H9 (cell line): ENCODE measurements around the gene TXNDC5. TPM values are rescaled to one million over a fixed set of nuclear protein-coding genes. Genes with fewer than 3 reads are reported as not detected.

ENCODE experiments used
- DNase-seq: peaks from one replicate; pipeline ENCODE4 v3.0.0-alpha.2; 2017
- H2AFZ ChIP-seq: one replicate; pipeline ENCODE4 v1.6.1; 2013; ENCODE audit warnings: mild to moderate bottlenecking, low read length, control low read depth, moderate library complexity
- H2AK5ac ChIP-seq: 2 replicates; pipeline ENCODE4 v1.6.1; 2013; ENCODE audit warnings: low read length, control low read depth, mixed read lengths; ENCODE audit not compliant: insufficient read length
- H2BK120ac ChIP-seq: one replicate; pipeline ENCODE4 v1.6.1; 2013; ENCODE audit warnings: low read depth, mild to moderate bottlenecking, low read length, control low read depth, inconsistent platforms; ENCODE audit not compliant: poor library complexity, severe bottlenecking
- H2BK12ac ChIP-seq: 2 replicates; pipeline ENCODE4 v1.6.1; 2013; ENCODE audit warnings: low read length, control low read depth, mixed read lengths, low read depth; ENCODE audit not compliant: insufficient read length
- H2BK15ac ChIP-seq: 2 replicates; pipeline ENCODE4 v1.6.1; 2013; ENCODE audit warnings: low read depth, low read length, control low read depth
- H2BK20ac ChIP-seq: one replicate; pipeline ENCODE4 v1.6.1; 2013; ENCODE audit warnings: low read depth, mild to moderate bottlenecking, low read length, control low read depth, inconsistent platforms; ENCODE audit not compliant: poor library complexity, severe bottlenecking
- H2BK5ac ChIP-seq: 2 replicates; pipeline ENCODE4 v1.6.1; 2013; ENCODE audit warnings: low read length, control low read depth, mixed read lengths; ENCODE audit not compliant: insufficient read length
- H3K14ac ChIP-seq: 2 replicates; pipeline ENCODE4 v1.6.1; 2013; ENCODE audit warnings: low read length, control low read depth; ENCODE audit not compliant: insufficient read depth
- H3K18ac ChIP-seq: 2 replicates; pipeline ENCODE4 v1.6.1; 2013; ENCODE audit warnings: low read depth, mild to moderate bottlenecking, mixed read lengths, low read length, control low read depth; ENCODE audit not compliant: insufficient read length
- H3K23ac ChIP-seq: 2 replicates; pipeline ENCODE4 v1.6.1; 2013; ENCODE audit warnings: low read length, control low read depth, mixed read lengths, low read depth; ENCODE audit not compliant: insufficient read length
- H3K23me2 ChIP-seq: 2 replicates; pipeline ENCODE4 v1.6.1; 2013; ENCODE audit warnings: low read depth, mild to moderate bottlenecking, mixed read lengths, low read length, control low read depth; ENCODE audit not compliant: insufficient read length, poor library complexity, severe bottlenecking
- H3K27ac ChIP-seq: 2 replicates; pipeline ENCODE4 v1.5.1; 2013; ENCODE audit warnings: low read length, control low read depth, mixed read lengths, low read depth; ENCODE audit not compliant: insufficient read length
- H3K27me3 ChIP-seq: 2 replicates; pipeline ENCODE4 v1.6.1; 2013; ENCODE audit warnings: low read length, control low read depth, inconsistent platforms; ENCODE audit not compliant: insufficient read depth
- H3K4ac ChIP-seq: 2 replicates; pipeline ENCODE4 v1.6.1; 2013; ENCODE audit warnings: low read depth, mild to moderate bottlenecking, control low read depth, inconsistent platforms, low read length, moderate library complexity
- H3K4me1 ChIP-seq: 2 replicates; pipeline ENCODE4 v1.6.1; 2013; ENCODE audit warnings: low read length, control low read depth, inconsistent platforms; ENCODE audit not compliant: insufficient read depth
- H3K4me2 ChIP-seq: 2 replicates; pipeline ENCODE4 v1.6.1; 2013; ENCODE audit warnings: low read length, control low read depth, mixed read lengths; ENCODE audit not compliant: insufficient read length, insufficient read depth
- H3K56ac ChIP-seq: 2 replicates; pipeline ENCODE4 v1.6.1; 2013; ENCODE audit warnings: low read depth, mild to moderate bottlenecking, mixed read lengths, low read length, control low read depth; ENCODE audit not compliant: insufficient read length
- H3K79me1 ChIP-seq: 2 replicates; pipeline ENCODE4 v1.6.1; 2013; ENCODE audit warnings: low read depth, mild to moderate bottlenecking, moderate library complexity, low read length, control low read depth, inconsistent platforms; ENCODE audit not compliant: insufficient read depth, poor library complexity, severe bottlenecking
- H3K79me2 ChIP-seq: 2 replicates; pipeline ENCODE4 v1.6.1; 2013; ENCODE audit warnings: low read length, control low read depth, inconsistent platforms; ENCODE audit not compliant: insufficient read depth
- H3K9ac ChIP-seq: 2 replicates; pipeline ENCODE4 v1.6.1; 2013; ENCODE audit warnings: low read length, control low read depth, mixed read lengths; ENCODE audit not compliant: insufficient read length; ENCODE audit errors: extremely low read depth
- H3K9me3 ChIP-seq: one replicate; pipeline ENCODE4 v1.6.1; 2013; ENCODE audit warnings: low read depth, low read length, inconsistent platforms; ENCODE audit not compliant: control insufficient read depth
- H3T11ph ChIP-seq: one replicate; pipeline ENCODE4 v1.6.1; 2013; ENCODE audit warnings: mild to moderate bottlenecking, low read length, control low read depth, inconsistent platforms
- H4K20me1 ChIP-seq: one replicate; pipeline ENCODE4 v1.6.1; 2013; ENCODE audit not compliant: control insufficient read depth, insufficient read length, insufficient read depth
- H4K5ac ChIP-seq: 2 replicates; pipeline ENCODE4 v1.6.1; 2013; ENCODE audit warnings: low read depth, mild to moderate bottlenecking, mixed read lengths, low read length, control low read depth; ENCODE audit not compliant: insufficient read length
- H4K8ac ChIP-seq: replicated peaks from 2 replicates; pipeline ENCODE4 v1.6.1; 2013; ENCODE audit warnings: low read length, control low read depth, mixed read lengths, low read depth; ENCODE audit not compliant: insufficient read length
- H4K91ac ChIP-seq: 2 replicates; pipeline ENCODE4 v1.6.1; 2013; ENCODE audit warnings: low read depth, mild to moderate bottlenecking, moderate library complexity, mixed read lengths, low read length, control low read depth; ENCODE audit not compliant: insufficient read length
- H3K27ac Mint-ChIP-seq, 3 experiments: 2 replicates in 2 of 3; 3 replicates in 1 of 3; pipeline ENCODE4 v1.8.0; 2020 to 2021; ENCODE audit warnings: mixed read lengths in 3 of 3, mild to moderate bottlenecking in 1 of 3, moderate library complexity in 1 of 3
- H3K27me3 Mint-ChIP-seq: 2 replicates; pipeline ENCODE4 v1.8.0; 2021; ENCODE audit warnings: low read depth, mild to moderate bottlenecking, moderate library complexity, mixed read lengths
- H3K36me3 Mint-ChIP-seq, 3 experiments: 2 replicates in 2 of 3; 3 replicates in 1 of 3; pipeline ENCODE4 v1.8.0; 2020 to 2021; ENCODE audit warnings: low read depth in 3 of 3, mixed read lengths in 3 of 3; ENCODE audit not compliant: insufficient read depth in 1 of 3
- H3K4me1 Mint-ChIP-seq, 2 experiments: 2 replicates each; pipeline ENCODE4 v1.8.0; 2020; ENCODE audit warnings: mixed read lengths in 2 of 2
- H3K4me3 Mint-ChIP-seq, 2 experiments: 2 replicates in 1 of 2; 3 replicates in 1 of 2; pipeline ENCODE4 v1.8.0; 2020 to 2021; ENCODE audit warnings: mild to moderate bottlenecking in 2 of 2, mixed read lengths in 2 of 2, moderate library complexity in 1 of 2
- H3K9me3 Mint-ChIP-seq, 2 experiments: 2 replicates in 1 of 2; 3 replicates in 1 of 2; pipeline ENCODE4 v1.8.0; 2020; ENCODE audit warnings: mild to moderate bottlenecking in 2 of 2, mixed read lengths in 2 of 2, moderate library complexity in 1 of 2
- WGBS: extraction: QIAGEN DNeasy Blood & Tissue Kit; methylation state at CpG from one replicate; pipeline ENCODE4 v1.1.7; 2013; ENCODE audit warnings: missing lambda C conversion rate, low lambda C conversion rate, mixed read lengths; ENCODE audit not compliant: insufficient read length; ENCODE audit errors: extremely low coverage; 5-methylcytosine and 5-hydroxymethylcytosine counted together
- total RNA-seq: library from RNA; stranded (reverse); gene quantifications from 2 replicates; pipeline ENCODE4 v1.2.1, GENCODE V29; 2021
- TF ChIP-seq, protein P1 (sequence below): fragments of 200-600 bp; sonication (generic); conservative IDR thresholded peaks from 3 replicates; pipeline ENCODE4 v1.8.0; 2021; ENCODE audit warnings: antibody characterized with exemption, mild to moderate bottlenecking

Gene TXNDC5
- total RNA-seq, 1 experiment from 2014 or later, result 130 TPM

DNA sequence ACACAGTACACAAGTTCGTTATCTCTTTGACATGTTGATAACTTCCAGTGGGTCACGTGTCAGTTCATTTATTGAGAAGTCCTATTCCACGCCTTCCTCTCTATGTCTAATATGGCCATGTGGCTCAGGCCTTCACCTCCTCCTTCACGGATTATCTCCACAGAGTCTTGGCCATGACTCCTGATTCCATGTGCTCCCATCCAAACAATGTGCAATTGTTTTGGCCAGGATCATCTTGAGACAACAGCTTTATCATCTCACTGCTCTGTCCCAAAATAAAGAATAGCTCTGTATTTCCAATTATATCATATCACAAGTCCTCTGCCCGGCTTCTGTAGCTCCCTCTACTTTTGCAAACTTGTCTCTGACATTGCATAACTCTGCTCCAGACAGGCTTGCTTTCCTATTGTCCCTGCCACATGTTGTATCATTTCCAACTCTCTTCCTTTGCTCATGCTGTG, 11.1 kb upstream of the TXNDC5 start:
- Histone ChIP-seq H3K23ac (no peak overlapping the region), H3K4me2 (no peak overlapping the region), H3K4ac (no peak overlapping the region), H2BK5ac (no peak overlapping the region), H3K79me2 (no peaks in the 10 kb centered on the region), H3T11ph (no peak overlapping the region), H2BK20ac (no peak overlapping the region), H3K14ac (no peak overlapping the region), H3K9me3 (peaks cover 5% of the 10 kb centered on the region), H2BK15ac (no peak overlapping the region), H4K91ac (no peak overlapping the region), H2AFZ (no peak overlapping the region), H3K9ac (no peak overlapping the region), H4K8ac (no peak overlapping the region), H3K27ac (no peak overlapping the region), H3K56ac (no peak overlapping the region), H2BK120ac (no peak overlapping the region), H3K4me1 (no peaks in the 10 kb centered on the region), H2BK12ac (no peak overlapping the region), H3K27me3 (no peaks in the 10 kb centered on the region), H3K23me2 (no peaks in the 10 kb centered on the region), H3K18ac (no peak overlapping the region), H3K79me1 (no peaks in the 10 kb centered on the region), H4K20me1 (no peaks in the 10 kb centered on the region), H4K5ac (no peak overlapping the region), H2AK5ac (no peak overlapping the region)
- peaks cover 5% of the 10 kb centered on the region for H3K27me3 Mint-ChIP-seq
- WGBS, result no CpG with 5 or more reads among the region's 5 CpGs
- DNase-seq, result no peak
- peaks cover 17 to 23% of the 10 kb centered on the region in 2 experiments for H3K9me3 Mint-ChIP-seq
- TF ChIP-seq, protein P1, sequence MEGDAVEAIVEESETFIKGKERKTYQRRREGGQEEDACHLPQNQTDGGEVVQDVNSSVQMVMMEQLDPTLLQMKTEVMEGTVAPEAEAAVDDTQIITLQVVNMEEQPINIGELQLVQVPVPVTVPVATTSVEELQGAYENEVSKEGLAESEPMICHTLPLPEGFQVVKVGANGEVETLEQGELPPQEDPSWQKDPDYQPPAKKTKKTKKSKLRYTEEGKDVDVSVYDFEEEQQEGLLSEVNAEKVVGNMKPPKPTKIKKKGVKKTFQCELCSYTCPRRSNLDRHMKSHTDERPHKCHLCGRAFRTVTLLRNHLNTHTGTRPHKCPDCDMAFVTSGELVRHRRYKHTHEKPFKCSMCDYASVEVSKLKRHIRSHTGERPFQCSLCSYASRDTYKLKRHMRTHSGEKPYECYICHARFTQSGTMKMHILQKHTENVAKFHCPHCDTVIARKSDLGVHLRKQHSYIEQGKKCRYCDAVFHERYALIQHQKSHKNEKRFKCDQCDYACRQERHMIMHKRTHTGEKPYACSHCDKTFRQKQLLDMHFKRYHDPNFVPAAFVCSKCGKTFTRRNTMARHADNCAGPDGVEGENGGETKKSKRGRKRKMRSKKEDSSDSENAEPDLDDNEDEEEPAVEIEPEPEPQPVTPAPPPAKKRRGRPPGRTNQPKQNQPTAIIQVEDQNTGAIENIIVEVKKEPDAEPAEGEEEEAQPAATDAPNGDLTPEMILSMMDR, result no peak
- H3K27ac Mint-ChIP-seq, result no peak overlapping the region
- H3K4me1 Mint-ChIP-seq, result no peaks in the 10 kb centered on the region
- no peak overlapping the region for H3K4me3 Mint-ChIP-seq
- peaks cover 4 to 10% (median 8%) of the 10 kb centered on the region in 3 experiments for H3K36me3 Mint-ChIP-seq
